ENCODE data around the gene TMEM221. TPM values are rescaled to one million over a fixed set of nuclear protein-coding genes. Genes with fewer than 3 reads are reported as not detected.

TMEM221 gene
- total and polyA plus RNA-seq, 9 of the 15 experiments (the other 6 are each of a cell fraction or from before 2014, with no cell fraction given), result 0.06 to 0.35 TPM; not detected in 7

- WGBS (ENCODE audit: insufficient coverage, low coverage, missing lambda C conversion rate), result 3% methylated on average over 5 of the region's 5 CpGs
- no peaks in the 10 kb centered on the region for H3K79me2 ChIP-seq (ENCODE audit: control insufficient read depth, insufficient read depth, low read length)
- no peak for DNase-seq (ENCODE audit: extremely low read depth in 1 of 4, low spot score in 3 of 4)
- FAIRE-seq, result no peak
- CTCF ChIA-PET (ENCODE audit: low intra/inter-chr PET ratio), result interaction anchor here (0.7 to 1.1 kb wide), 2 partner anchors 20 to 53 kb away, joined by 3 read pairs; no protein-coding TSS in a partner anchor
- peak overlapping the region in 1 of 2 experiments; percentile 89; a peak in 2 of 4 replicates for H3K9ac ChIP-seq (ENCODE audit: insufficient read depth in 1 of 2, low read depth in 2 of 2, low read length in 2 of 2)
- no peaks in the 10 kb centered on the region for H3K9me1 ChIP-seq (ENCODE audit: control insufficient read depth, insufficient read depth, low read length)
- peak; percentile 14 for ATAC-seq
- peaks cover 9 to 24% of the 10 kb centered on the region in 2 experiments; a peak in 4 of 5 replicates for H3K4me1 ChIP-seq (replicated peaks in 1 of 2; ENCODE audit: control insufficient read depth in 2 of 2, insufficient read depth in 2 of 2, low read length in 2 of 2)
- intact Hi-C loops (cut with micrococcal nuclease), result loop anchor here (2.0 kb wide), 1 partner anchor 53 kb away; the partner anchor contains the start of gene CCDC194
- peak overlapping the region; percentile 48; the same call in 1 of the 2 replicates for H2AFZ ChIP-seq (ENCODE audit: low read depth, low read length)
- no peak overlapping the region for H3K27ac ChIP-seq (ENCODE audit: extremely low read depth, low read depth, low read length)
- peak overlapping the region; percentile 57; the same call in 1 of the 2 replicates for H3K4me2 ChIP-seq (ENCODE audit: insufficient read depth, low read length)
- H4K20me1 ChIP-seq (replicated peaks; ENCODE audit: control insufficient read depth, insufficient read depth, low read length), result no peaks in the 10 kb centered on the region
- H3K36me3 ChIP-seq (ENCODE audit: control insufficient read depth, insufficient read depth, low read length), result no peaks in the 10 kb centered on the region
- no peaks in the 10 kb centered on the region for H3K9me3 ChIP-seq (replicated peaks; ENCODE audit: control insufficient read depth, insufficient read depth, low read depth, low read length)
- POLR2A ChIA-PET, result interaction anchor here (0.5 to 1.3 kb wide), 5 partner anchors 19 to 834 kb away, joined by 3 to 5 read pairs (median 4); partner anchors contain the start of genes JUND, MVB12A and PGLS
- in situ Hi-C loops (cut with MboI), result loop anchor here (5.0 kb wide), 1 partner anchor 410 kb away; the partner anchor contains the start of gene RPL18A
- H3K27me3 ChIP-seq (ENCODE audit: control insufficient read depth in 2 of 2, insufficient read depth in 2 of 2, low read length in 2 of 2), result peaks cover 0 to 10% of the 10 kb centered on the region in 2 experiments; a peak in 2 of 5 replicates
- no TSS peak for BruUV-seq (replicated peaks)
- peak overlapping the region; percentile 43 for H3K4me3 ChIP-seq
- TF ChIP-seq GTF2A2 (tag; IDR thresholded peaks at IDR 0.05) (no peak), THRAP3 (IDR thresholded peaks at IDR 0.05; ENCODE audit: borderline replicate concordance) (no peak), TAF7 (tag; IDR thresholded peaks at IDR 0.05) (no peak), ATF6 (CRISPR knock-in tag; IDR thresholded peaks at IDR 0.05) (no peak), ZBTB43 (CRISPR knock-in tag; IDR thresholded peaks at IDR 0.05) (no peak), HMGN3 (IDR thresholded peaks at IDR 0.05; ENCODE audit: borderline replicate concordance, extremely low read depth, insufficient read length, low read depth, low read length) (no peak), PHTF2 (CRISPR knock-in tag; IDR thresholded peaks at IDR 0.05) (no peak), NFIC (IDR thresholded peaks at IDR 0.05) (no peak), PYGO2 (tag; IDR thresholded peaks at IDR 0.05) (no peak), ZNF512 (tag; IDR thresholded peaks at IDR 0.05) (no peak), GTF2F1 (IDR thresholded peaks at IDR 0.05; ENCODE audit: low read depth, low read length) (no peak), ZNF232 (CRISPR knock-in tag; IDR thresholded peaks at IDR 0.05) (no peak), E2F4 (CRISPR knock-in tag; IDR thresholded peaks at IDR 0.05; ENCODE audit: low read depth) (no peak), ELF4 (CRISPR knock-in tag; IDR thresholded peaks at IDR 0.05) (no peak), U2AF1 (optimal IDR thresholded peaks at IDR 0.05; ENCODE audit: low read depth, low read length) (no peak), HDAC8 (tag; IDR thresholded peaks at IDR 0.05) (no peak)
Measured at GRCh38 chr19:17447704-17448130, 751 bp downstream of the TMEM221 start.

Data from K562 (cell line).